HEK293 (cell line): ENCODE data around the gene GPM6B.

Experiments
- CTCF ChIA-PET: fragments of 350-600 bp; formaldehyde crosslinking; extraction: SDS; loops from one replicate; lab custom pipeline; 2021; ENCODE audit warnings: antibody characterized with exemption; lab: Yijun Ruan, JAX
- POLR2A ChIA-PET: fragments of 300-600 bp; formaldehyde crosslinking; extraction: SDS; loops from one replicate; lab custom pipeline; 2020; ENCODE audit warnings: antibody characterized with exemption, inconsistent platforms; lab: Yijun Ruan, JAX
- H3K27ac ChIP-seq: fragments of 200-500 bp; sonication (Bioruptor generic); 2 replicates; pipeline ENCODE4 v1.5.1; 2014; ENCODE audit warnings: low read depth, low read length, control low read depth, inconsistent platforms; ENCODE audit errors: extremely low read depth
- H3K36me3 ChIP-seq, 2 experiments: fragments of 200-500 bp in 1 of 2; sonication (Bioruptor generic) in 1 of 2; 1 replicate in 1 of 2; 2 replicates in 1 of 2; pipeline ENCODE4 v1.5.1; 2014 to 2017; ENCODE audit warnings: inconsistent platforms in 2 of 2, low read length in 2 of 2; ENCODE audit not compliant: control insufficient read depth in 2 of 2, insufficient read depth in 1 of 2
- H3K4me1 ChIP-seq: fragments of 200-500 bp; sonication (Bioruptor generic); 2 replicates; pipeline ENCODE4 v1.5.1; 2014; ENCODE audit warnings: mild to moderate bottlenecking, low read length, inconsistent platforms; ENCODE audit not compliant: control insufficient read depth, insufficient read depth
- H3K4me3 ChIP-seq: 2 replicates; pipeline ENCODE4 v1.5.1; 2011; ENCODE audit warnings: low read depth, mild to moderate bottlenecking, control low read depth, low read length, moderate library complexity
- H3K9me3 ChIP-seq: fragments of 200-500 bp; sonication (Bioruptor generic); 2 replicates; pipeline ENCODE4 v1.5.1; 2014; ENCODE audit warnings: low read depth, low read length, inconsistent platforms; ENCODE audit not compliant: control insufficient read depth, insufficient read depth
- KLF8 ChIP-seq: fragments of 450-650 bp; formaldehyde crosslinking; IDR thresholded peaks from 2 replicates; pipeline ENCODE4 v1.5.1; 2016; ENCODE audit warnings: missing biosample characterization, missing genetic modification characterization
- SALL2 ChIP-seq: fragments of 450-650 bp; formaldehyde crosslinking; IDR thresholded peaks from 2 replicates; pipeline ENCODE4 v1.5.0; 2017; ENCODE audit warnings: missing biosample characterization, mild to moderate bottlenecking, missing genetic modification characterization, borderline replicate concordance
- SETDB1 ChIP-seq: IDR thresholded peaks from one replicate; pipeline ENCODE4 v1.6.1; 2017; ENCODE audit warnings: mild to moderate bottlenecking, low read length, moderate library complexity, mixed read lengths; ENCODE audit not compliant: insufficient read length
- SP2 ChIP-seq: fragments of 450-650 bp; formaldehyde crosslinking; IDR thresholded peaks from 2 replicates; pipeline ENCODE4 v1.5.1; 2016; ENCODE audit warnings: missing biosample characterization, missing genetic modification characterization
- WT1 ChIP-seq: fragments of 450-650 bp; formaldehyde crosslinking; IDR thresholded peaks from 2 replicates; pipeline ENCODE4 v1.5.1; 2016; ENCODE audit warnings: missing biosample characterization, missing genetic modification characterization
- ZBTB1 ChIP-seq: fragments of 450-650 bp; formaldehyde crosslinking; IDR thresholded peaks from 2 replicates; pipeline ENCODE4 v1.5.1; 2016; ENCODE audit warnings: missing biosample characterization, missing genetic modification characterization
- ZEB2 ChIP-seq: fragments of 450-650 bp; formaldehyde crosslinking; IDR thresholded peaks from 2 replicates; pipeline ENCODE4 v1.5.1; 2016; ENCODE audit warnings: missing biosample characterization, missing genetic modification characterization
- ZFHX2 ChIP-seq: fragments of 450-650 bp; formaldehyde crosslinking; conservative IDR thresholded peaks from 2 replicates; pipeline ENCODE4 v1.5.1; 2016; ENCODE audit warnings: missing biosample characterization, missing genetic modification characterization
- ZNF133 ChIP-seq: fragments of 450-650 bp; formaldehyde crosslinking; IDR thresholded peaks from 2 replicates; pipeline ENCODE4 v1.5.1; 2016; ENCODE audit warnings: missing biosample characterization, missing genetic modification characterization
- ZNF19 ChIP-seq: fragments of 450-650 bp; formaldehyde crosslinking; IDR thresholded peaks from 2 replicates; pipeline ENCODE4; 2016; ENCODE audit warnings: missing biosample characterization, missing genetic modification characterization, low read depth
- ZNF202 ChIP-seq: fragments of 450-650 bp; formaldehyde crosslinking; IDR thresholded peaks from 2 replicates; pipeline ENCODE4 v1.5.1; 2016; ENCODE audit warnings: missing biosample characterization, missing genetic modification characterization, borderline replicate concordance
- ZNF239 ChIP-seq: fragments of 450-650 bp; formaldehyde crosslinking; IDR thresholded peaks from 2 replicates; pipeline ENCODE4 v1.5.1; 2016; ENCODE audit warnings: missing biosample characterization, missing genetic modification characterization
- ZNF292 ChIP-seq: fragments of 450-650 bp; formaldehyde crosslinking; IDR thresholded peaks from 2 replicates; pipeline ENCODE4 v1.5.1; 2016; ENCODE audit warnings: low read depth, missing biosample characterization, missing genetic modification characterization, borderline replicate concordance
- ZNF302 ChIP-seq: fragments of 450-650 bp; formaldehyde crosslinking; IDR thresholded peaks from 2 replicates; pipeline ENCODE4 v1.5.1; 2016; ENCODE audit warnings: missing biosample characterization, missing genetic modification characterization, low read depth
- ZNF37A ChIP-seq: fragments of 450-650 bp; IDR thresholded peaks from 2 replicates; pipeline ENCODE4 v1.5.1; 2018; ENCODE audit warnings: missing biosample characterization, missing genetic modification characterization
- ZNF394 ChIP-seq: fragments of 450-650 bp; formaldehyde crosslinking; IDR thresholded peaks from 2 replicates; pipeline ENCODE4 v1.5.1; 2016; ENCODE audit warnings: missing biosample characterization, missing genetic modification characterization, mild to moderate bottlenecking, moderate library complexity, borderline replicate concordance
- ZNF513 ChIP-seq: fragments of 450-650 bp; IDR thresholded peaks from 2 replicates; pipeline ENCODE4 v1.5.1; 2018; ENCODE audit warnings: missing biosample characterization, missing genetic modification characterization
- ZNF555 ChIP-seq: fragments of 450-650 bp; formaldehyde crosslinking; conservative IDR thresholded peaks from 2 replicates; pipeline ENCODE4 v1.5.1; 2017; ENCODE audit warnings: missing biosample characterization, mild to moderate bottlenecking, missing genetic modification characterization, inconsistent platforms
- ZNF639 ChIP-seq: fragments of 450-650 bp; formaldehyde crosslinking; IDR thresholded peaks from 2 replicates; pipeline ENCODE4 v1.5.1; 2016; ENCODE audit warnings: missing biosample characterization, missing genetic modification characterization
- ZNF654 ChIP-seq: fragments of 450-650 bp; formaldehyde crosslinking; IDR thresholded peaks from 2 replicates; pipeline ENCODE4 v1.5.1; 2016; ENCODE audit warnings: low read depth, missing biosample characterization, missing genetic modification characterization
- ZNF776 ChIP-seq: fragments of 450-650 bp; formaldehyde crosslinking; IDR thresholded peaks from 2 replicates; pipeline ENCODE4 v1.5.0; 2017; ENCODE audit warnings: missing biosample characterization, missing genetic modification characterization, borderline replicate concordance
- ZNF791 ChIP-seq: fragments of 450-650 bp; formaldehyde crosslinking; IDR thresholded peaks from 2 replicates; pipeline ENCODE4 v1.5.1; 2016; ENCODE audit warnings: missing biosample characterization, missing genetic modification characterization
- ZNF830 ChIP-seq: fragments of 450-650 bp; IDR thresholded peaks from 2 replicates; pipeline ENCODE4 v1.5.0; 2018; ENCODE audit warnings: missing biosample characterization, missing genetic modification characterization, low read depth, mild to moderate bottlenecking, moderate library complexity
- ZSCAN5A ChIP-seq: fragments of 450-650 bp; formaldehyde crosslinking; IDR thresholded peaks from 2 replicates; pipeline ENCODE4 v1.5.1; 2016; ENCODE audit warnings: missing biosample characterization, missing genetic modification characterization
- TF ChIP-seq, protein P1 (sequence below): fragments of 450-650 bp; formaldehyde crosslinking; IDR thresholded peaks from 2 replicates; pipeline ENCODE4 v1.5.1; 2016; ENCODE audit warnings: missing biosample characterization, missing genetic modification characterization
- TF ChIP-seq, protein P2 (sequence below): fragments of 450-650 bp; formaldehyde crosslinking; IDR thresholded peaks from 2 replicates; pipeline ENCODE4 v1.5.1; 2016; ENCODE audit warnings: missing biosample characterization, missing genetic modification characterization
- TF ChIP-seq, protein P3 (sequence below): fragments of 450-650 bp; formaldehyde crosslinking; IDR thresholded peaks from 2 replicates; pipeline ENCODE4 v1.5.1; 2016; ENCODE audit warnings: missing biosample characterization, missing genetic modification characterization

Gene GPM6B

GRCh38 chrX:13750812-13751211, 66.1 kb downstream of the GPM6B start (continued):
- TF ChIP-seq ZNF555 (tag by site-specific recombination): no peak
- TF ChIP-seq ZNF202 (tag by site-specific recombination): no peak
- TF ChIP-seq SP2 (tag by site-specific recombination): no peak
- TF ChIP-seq, protein P1, sequence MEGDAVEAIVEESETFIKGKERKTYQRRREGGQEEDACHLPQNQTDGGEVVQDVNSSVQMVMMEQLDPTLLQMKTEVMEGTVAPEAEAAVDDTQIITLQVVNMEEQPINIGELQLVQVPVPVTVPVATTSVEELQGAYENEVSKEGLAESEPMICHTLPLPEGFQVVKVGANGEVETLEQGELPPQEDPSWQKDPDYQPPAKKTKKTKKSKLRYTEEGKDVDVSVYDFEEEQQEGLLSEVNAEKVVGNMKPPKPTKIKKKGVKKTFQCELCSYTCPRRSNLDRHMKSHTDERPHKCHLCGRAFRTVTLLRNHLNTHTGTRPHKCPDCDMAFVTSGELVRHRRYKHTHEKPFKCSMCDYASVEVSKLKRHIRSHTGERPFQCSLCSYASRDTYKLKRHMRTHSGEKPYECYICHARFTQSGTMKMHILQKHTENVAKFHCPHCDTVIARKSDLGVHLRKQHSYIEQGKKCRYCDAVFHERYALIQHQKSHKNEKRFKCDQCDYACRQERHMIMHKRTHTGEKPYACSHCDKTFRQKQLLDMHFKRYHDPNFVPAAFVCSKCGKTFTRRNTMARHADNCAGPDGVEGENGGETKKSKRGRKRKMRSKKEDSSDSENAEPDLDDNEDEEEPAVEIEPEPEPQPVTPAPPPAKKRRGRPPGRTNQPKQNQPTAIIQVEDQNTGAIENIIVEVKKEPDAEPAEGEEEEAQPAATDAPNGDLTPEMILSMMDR: no peak
- TF ChIP-seq ZNF19 (tag by site-specific recombination): no peak
- no peak for TF ChIP-seq ZBTB1 (tag by site-specific recombination)
- no peak for TF ChIP-seq ZNF830 (tag by site-specific recombination)
- TF ChIP-seq ZEB2: no peak
- no peak for TF ChIP-seq SETDB1
- TF ChIP-seq WT1 (tag by site-specific recombination): no peak
- TF ChIP-seq ZNF513 (tag by site-specific recombination): no peak

GRCh38 chrX:13750204-13750603, 66.7 kb downstream of the GPM6B start:
- Histone ChIP-seq H3K36me3 (peaks cover 53 to 81% of the 10 kb centered on the region in 2 experiments), H3K9me3 (no peaks in the 10 kb centered on the region), H3K4me3 (no peak overlapping the region), H3K27ac (no peak overlapping the region), H3K4me1 (no peaks in the 10 kb centered on the region)
- POLR2A ChIA-PET: interaction anchor here (1.5 kb wide), 2 partner anchors 9 to 15 kb away, joined by 3 to 6 read pairs; partner anchors contain the start of genes OFD1 and TRAPPC2
- CTCF ChIA-PET: interaction anchor here (0.6 to 7.2 kb wide), 31 partner anchors 8 to 936 kb away, joined by 3 to 92 read pairs (median 4); partner anchors contain the start of genes GEMIN8, OFD1, RAB9A and TRAPPC2
- TF ChIP-seq ZNF654 (tag by site-specific recombination): peak; percentile 56
- no peak for TF ChIP-seq SP2 (tag by site-specific recombination)

DNA sequence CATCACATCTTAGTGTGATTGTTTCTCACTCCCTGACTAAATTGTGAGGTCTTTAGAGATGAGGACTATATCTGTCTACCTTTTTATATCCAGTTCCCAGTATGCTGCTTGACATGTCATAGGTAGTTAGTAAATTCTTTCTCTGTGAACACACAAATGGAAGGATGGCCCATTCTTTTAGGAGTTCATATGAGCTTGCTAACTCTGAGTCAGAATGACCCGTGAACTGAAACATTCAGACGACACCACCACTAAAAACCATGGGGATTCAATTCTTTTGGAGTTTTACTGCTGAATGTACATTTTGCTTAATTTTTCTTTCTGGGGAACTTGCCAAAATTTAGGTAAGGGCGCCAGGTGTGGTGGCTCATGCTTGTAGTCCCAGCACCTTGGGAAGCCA, 68.4 kb downstream of the GPM6B start:
- H3K9me3 ChIP-seq: no peaks in the 10 kb centered on the region
- TF ChIP-seq ZNF776 (no peak), SP2 (tag by site-specific recombination) (no peak), ZSCAN5A (tag by site-specific recombination) (no peak), SETDB1 (no peak), ZFHX2 (tag by site-specific recombination) (no peak), ZNF37A (tag by site-specific recombination) (no peak), ZNF639 (tag by site-specific recombination) (no peak), ZNF133 (tag by site-specific recombination) (no peak), ZNF302 (no peak), SALL2 (no peak), ZNF292 (tag by site-specific recombination) (no peak), ZNF239 (tag by site-specific recombination) (no peak), ZNF791 (tag by site-specific recombination) (no peak), ZNF394 (tag by site-specific recombination) (no peak), KLF8 (tag by site-specific recombination) (no peak)
- TF ChIP-seq, protein P2, sequence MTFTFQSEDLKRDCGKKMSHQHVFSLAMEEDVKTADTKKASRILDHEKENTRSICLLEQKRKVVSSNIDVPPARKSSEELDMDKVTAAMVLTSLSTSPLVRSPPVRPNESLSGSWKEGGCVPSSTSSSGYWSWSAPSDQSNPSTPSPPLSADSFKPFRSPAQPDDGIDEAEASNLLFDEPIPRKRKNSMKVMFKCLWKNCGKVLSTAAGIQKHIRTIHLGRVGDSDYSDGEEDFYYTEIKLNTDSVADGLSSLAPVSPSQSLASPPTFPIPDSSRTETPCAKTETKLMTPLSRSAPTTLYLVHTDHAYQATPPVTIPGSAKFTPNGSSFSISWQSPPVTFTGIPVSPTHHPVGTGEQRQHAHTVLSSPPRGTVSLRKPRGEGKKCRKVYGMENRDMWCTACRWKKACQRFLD (tag by site-specific recombination): no peak
- TF ChIP-seq, protein P3, sequence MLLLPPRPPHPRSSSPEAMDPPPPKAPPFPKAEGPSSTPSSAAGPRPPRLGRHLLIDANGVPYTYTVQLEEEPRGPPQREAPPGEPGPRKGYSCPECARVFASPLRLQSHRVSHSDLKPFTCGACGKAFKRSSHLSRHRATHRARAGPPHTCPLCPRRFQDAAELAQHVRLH: no peak

More for the DNA sequence above, 68.4 kb downstream of the GPM6B start:
- Histone ChIP-seq H3K27ac (no peak overlapping the region), H3K4me1 (no peaks in the 10 kb centered on the region), H3K36me3 (peaks cover 53 to 84% of the 10 kb centered on the region in 2 experiments), H3K4me3 (no peak overlapping the region)
- ChIA-PET CTCF (interaction anchor here (0.5 to 7.2 kb wide), 17 partner anchors 10 to 826 kb away, joined by 3 to 92 read pairs (median 4); partner anchors contain the start of genes OFD1 and TRAPPC2), POLR2A (no interaction called here)
